Activated T-helper 1 cell treated with anti-CD3 and anti-CD28 coated beads, Interleukin-2, amount 50 U/mL, for 16 hours (primary cell): Measurements from ENCODE around the gene NTN1.

Experiments used
- DNase-seq, 2 donors: peaks; one replicate each; pipeline ENCODE4 v3.0.0-alpha.2; 2020; ENCODE audit warnings: low read depth in 1 of 2, low spot score in 1 of 2

Gene NTN1

DNA sequence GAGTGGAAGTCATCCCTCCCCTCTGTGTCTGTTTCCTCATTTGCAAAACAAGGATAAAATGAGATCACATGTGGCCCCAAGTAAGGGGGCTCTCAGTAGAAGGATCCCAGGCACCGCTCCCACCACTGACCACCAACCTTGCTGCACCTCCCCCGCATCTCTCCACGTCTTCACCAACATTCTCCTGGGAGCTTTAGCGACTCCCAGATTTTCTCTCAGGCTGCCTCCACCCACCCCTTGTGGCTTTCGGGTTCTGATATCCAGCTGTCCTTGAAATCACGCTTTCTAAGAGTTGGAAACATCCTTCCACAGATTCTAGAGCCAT is 16.4 kb upstream of the NTN1 start:
- DNase-seq: no peak

- DNase-seq: no peak
These were observed 15.0 kb upstream of the NTN1 start for GRCh38 chr17:9006175-9006767.

DNA sequence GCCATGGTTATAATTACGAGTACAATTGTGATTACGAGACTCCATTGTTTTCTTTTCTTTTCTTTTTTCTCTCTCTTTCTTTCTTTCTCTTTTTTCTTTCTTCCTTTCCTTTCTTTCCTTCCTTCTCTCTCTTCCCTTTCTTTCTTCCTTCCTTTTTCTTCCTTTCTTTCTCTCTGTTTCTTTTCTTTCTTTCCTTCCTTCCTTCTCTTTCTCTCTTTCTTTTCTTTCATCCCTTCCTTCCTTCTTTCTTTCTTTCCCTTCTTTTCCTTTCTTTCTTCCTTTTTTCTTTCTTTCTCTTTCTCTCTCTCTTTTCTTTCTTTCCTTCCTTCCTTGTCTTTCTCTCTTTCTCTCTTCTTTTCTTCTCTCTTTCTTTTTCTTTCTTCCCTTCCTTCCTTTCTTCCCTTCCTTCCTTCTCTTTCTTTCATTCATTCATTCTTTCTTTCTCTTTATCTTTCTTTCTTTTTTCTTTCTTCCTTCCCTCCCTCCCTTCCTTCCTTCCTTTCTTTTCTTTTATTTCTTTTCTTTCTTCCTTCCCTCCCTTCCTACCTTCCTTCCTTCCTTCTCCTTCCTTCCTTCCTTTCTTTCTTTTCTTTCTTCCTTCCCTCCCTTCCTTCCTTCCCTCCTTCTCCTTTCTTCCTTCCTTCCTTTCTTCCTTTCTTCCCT is 14.1 kb upstream of the NTN1 start:
- no peak for DNase-seq

GRCh38 chr17:9009096-9009495 is 12.2 kb upstream of the NTN1 start:
- no peak for DNase-seq

- no peak for DNase-seq
These were observed 11.6 kb upstream of the NTN1 start for GRCh38 chr17:9009737-9010136.

DNA sequence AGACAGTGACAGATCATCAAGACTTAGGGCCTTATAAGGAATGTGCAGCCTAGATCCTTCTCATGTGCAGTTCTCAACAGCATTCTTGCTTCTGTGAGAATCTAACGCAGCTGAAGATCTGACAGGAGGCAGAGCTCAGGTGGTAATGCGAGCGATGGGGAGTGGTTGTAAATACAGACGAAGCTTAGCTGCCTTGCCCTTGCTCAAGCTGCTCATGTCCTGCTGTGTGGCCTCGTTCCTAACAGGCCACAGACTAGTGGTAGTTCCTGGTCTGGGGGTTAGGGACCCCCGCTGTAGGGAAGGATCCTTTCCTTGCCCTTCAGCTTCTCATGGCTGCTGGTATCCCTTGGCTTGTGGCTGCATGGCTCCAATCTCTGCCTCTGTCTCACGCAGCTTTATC is 10.3 kb upstream of the NTN1 start:
- DNase-seq: no peak

GRCh38 chr17:9016941-9017552 is 4.3 kb upstream of the NTN1 start:
- no peak for DNase-seq

DNA sequence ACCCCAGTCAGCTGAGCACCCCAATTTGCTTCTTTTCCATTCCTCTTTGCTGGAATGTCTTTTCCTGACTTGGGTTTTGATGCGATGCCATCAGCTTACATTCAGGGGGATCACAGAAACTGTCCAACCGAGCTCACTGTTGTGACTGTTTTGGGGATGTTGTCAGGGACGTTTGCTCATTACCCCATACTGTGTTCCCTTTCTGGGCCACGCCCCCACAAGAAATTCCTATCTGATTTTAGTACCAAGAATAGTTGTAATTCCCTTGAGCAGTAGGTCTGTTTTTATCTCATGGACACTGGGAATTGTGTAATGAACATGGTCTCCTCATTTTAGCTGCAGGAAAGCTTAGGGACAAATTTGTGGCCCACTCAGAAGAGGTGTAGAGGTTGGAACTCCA is 2.6 kb upstream of the NTN1 start:
- DNase-seq: no peak

DNA sequence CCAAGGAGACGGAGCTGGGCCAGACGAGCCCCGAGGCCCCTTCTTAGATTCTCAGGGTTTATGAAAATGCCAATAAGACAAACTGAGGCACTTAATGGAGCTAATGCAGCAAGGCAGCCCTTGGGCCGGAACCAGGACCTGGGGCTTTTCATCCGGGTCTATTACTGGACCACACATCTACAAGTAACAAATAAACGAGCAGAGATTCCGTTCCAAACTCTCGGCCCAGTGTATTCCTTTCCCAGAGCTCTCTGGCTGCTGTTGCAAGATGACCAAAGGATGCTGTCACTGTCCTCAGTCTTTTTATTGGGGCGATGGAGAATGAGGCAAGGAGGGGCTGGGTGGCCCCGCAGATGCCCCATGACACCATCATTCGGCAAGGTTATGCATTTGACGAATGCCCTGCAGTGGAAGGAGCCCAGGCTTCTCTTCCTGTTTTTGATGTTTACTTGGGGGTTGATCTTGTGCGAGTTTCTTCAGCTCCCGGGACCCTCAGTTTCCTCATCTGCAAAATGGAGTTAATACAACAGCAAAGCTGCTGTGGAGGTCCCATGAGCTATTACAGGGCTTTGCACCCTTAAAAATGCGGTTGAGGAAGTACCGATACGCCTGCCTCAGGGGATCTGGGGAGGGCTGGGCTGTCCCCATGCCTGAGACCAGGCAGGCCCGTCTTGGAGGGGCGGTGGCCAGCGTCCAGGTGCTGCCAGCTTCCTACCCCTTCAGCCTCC is 1.1 kb upstream of the NTN1 start:
- no peak for DNase-seq

- no peak for DNase-seq
These were observed 519 bp upstream of the NTN1 start for GRCh38 chr17:9020824-9021157.

DNA sequence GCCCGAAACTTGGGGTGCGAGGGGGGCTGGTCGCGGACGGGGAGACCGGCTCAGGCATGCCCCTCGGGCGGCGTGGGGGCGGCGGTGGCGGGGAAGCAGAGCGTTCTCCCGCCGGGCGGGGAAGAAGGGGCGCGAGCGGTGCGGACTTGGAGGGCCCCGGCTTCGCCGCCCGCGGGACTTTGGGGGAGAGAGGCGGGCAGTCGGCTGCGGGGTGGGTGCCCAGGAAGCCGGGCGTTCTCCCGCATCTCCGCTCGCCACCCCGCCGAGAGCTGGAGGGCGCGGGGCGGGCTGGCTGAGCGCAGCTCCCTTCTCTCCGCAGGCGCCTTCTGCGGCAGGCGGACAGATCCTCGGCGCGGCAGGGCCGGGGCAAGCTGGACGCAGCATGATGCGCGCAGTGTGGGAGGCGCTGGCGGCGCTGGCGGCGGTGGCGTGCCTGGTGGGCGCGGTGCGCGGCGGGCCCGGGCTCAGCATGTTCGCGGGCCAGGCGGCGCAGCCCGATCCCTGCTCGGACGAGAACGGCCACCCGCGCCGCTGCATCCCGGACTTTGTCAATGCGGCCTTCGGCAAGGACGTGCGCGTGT is 772 bp downstream of the NTN1 start:
- no peak for DNase-seq

DNA sequence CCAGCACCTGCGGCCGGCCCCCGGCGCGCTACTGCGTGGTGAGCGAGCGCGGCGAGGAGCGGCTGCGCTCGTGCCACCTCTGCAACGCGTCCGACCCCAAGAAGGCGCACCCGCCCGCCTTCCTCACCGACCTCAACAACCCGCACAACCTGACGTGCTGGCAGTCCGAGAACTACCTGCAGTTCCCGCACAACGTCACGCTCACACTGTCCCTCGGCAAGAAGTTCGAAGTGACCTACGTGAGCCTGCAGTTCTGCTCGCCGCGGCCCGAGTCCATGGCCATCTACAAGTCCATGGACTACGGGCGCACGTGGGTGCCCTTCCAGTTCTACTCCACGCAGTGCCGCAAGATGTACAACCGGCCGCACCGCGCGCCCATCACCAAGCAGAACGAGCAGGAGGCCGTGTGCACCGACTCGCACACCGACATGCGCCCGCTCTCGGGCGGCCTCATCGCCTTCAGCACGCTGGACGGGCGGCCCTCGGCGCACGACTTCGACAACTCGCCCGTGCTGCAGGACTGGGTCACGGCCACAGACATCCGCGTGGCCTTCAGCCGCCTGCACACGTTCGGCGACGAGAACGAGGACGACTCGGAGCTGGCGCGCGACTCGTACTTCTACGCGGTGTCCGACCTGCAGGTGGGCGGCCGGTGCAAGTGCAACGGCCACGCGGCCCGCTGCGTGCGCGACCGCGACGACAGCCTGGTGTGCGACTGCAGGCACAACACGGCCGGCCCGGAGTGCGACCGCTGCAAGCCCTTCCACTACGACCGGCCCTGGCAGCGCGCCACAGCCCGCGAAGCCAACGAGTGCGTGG is 1.5 kb downstream of the NTN1 start:
- DNase-seq: no peak

DNA sequence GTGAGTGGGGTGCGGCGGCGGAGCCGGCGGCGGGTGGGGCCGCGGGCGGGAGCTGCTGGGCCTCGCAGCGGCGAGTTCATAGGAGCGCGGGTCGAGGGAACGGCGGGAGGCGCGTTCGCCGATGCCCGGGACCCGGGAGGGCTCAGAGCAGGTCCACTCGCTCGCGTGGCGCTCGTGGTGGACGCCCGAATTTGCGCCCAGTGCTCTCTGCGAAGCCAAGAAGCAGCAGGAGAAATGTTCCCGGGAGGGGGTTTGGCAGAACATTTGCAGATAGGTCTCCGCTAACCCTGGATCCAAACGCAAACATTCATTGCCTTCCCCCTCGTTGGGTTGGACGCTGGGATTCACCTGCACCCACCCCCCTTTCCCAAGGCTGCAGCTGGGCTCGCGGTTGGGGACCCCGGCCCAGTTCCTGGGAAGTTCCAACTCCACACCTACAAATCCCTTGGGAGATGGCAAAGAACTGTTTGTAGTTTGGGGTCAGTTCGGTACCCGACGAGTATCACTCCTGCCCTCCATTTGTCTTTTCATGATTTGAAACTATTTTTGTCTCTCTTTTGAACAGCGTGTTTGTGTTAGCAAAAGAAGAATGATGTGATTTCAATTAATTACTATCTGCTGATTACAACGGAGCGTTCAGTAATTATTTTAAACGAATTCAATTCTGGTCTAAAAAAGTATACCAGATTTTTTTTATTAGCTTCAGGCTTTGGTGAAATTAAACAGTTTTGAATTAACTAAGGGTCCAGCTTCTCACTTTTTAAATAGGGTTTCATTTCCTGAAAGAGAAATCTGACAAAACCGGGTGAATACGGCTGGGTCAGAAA is 2.3 kb downstream of the NTN1 start:
- DNase-seq: no peak

GRCh38 chr17:9024497-9024896 is 3.2 kb downstream of the NTN1 start:
- DNase-seq: no peak

GRCh38 chr17:9026741-9027140 is 5.4 kb downstream of the NTN1 start:
- no peak for DNase-seq

DNA sequence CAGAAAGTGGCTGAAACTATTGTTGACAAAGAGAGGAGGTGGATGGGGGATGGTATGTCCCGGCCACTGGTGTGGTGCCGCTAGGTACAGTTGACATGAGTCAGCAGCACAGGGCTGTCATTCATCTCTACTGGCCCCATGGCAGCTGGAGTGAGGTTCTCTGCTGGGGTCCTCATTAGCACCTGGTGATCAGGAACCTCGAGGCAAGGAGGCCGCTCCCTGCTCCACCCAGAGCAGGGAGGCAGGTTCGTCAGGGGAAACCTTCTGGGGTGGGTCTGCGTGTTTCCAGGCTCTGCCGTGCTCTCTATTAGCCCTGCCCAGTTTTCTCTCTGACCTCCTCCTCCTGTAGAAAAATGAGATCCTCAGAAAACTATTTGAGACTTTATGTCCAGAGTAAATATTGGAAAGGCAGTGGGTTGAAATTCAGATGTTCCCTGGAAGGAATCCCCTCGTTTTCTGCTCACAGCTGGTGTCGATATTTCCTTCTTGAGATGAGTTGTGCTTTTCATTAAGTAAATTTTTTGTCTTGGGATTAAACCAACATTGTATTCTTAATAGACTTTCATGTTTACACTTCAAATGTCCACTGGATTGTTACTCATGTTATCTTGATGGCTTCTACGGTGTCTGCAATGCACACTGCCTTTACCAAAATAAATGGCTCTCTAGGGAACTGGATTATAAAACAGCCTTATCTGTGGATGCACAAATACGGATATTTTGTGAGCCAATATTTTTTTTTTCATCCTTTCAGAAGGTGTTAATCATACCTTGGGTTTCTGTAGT is 7.1 kb downstream of the NTN1 start:
- DNase-seq: no peak

DNA sequence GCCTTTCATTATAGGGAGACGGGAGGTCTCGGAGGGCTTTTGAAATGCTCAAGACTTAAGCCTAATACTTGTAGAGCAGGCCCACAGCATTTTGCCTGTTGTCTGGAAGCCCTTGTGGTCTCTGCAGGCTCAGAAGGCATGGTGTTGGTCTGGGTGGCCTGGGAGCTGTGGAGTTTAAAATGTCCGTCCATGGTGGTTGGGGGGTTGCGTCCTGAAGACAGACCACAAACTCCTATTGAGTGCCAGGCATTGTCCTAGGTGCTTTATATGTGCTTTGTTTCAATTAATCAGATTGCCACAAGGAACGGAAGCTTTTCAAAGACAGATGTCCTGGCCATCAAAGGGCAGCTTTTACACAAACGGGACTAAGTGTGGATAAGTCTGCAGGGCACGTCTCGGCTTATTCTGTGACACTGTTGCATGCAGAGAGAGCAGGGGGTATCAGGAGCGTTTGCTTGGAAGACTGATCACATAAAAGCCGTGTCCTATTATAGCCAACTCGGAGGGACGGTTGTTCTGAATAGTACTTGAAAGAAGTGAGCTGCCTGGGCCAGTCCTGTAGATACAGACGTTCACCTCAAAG is 7.8 kb downstream of the NTN1 start:
- DNase-seq: no peak

- no peak for DNase-seq
These were observed 10.8 kb downstream of the NTN1 start for GRCh38 chr17:9032151-9032550.

- DNase-seq: no peak
These were observed 11.3 kb downstream of the NTN1 start for GRCh38 chr17:9032583-9032982.
